ENCODE data around the gene SLITRK3.

- TF ChIP-seq CTCF (IDR thresholded peaks at IDR 0.05) (no peak), POLR2A (IDR thresholded peaks at IDR 0.05) (no peak)
Measured at GRCh38 chr3:165144271-165144670, 51.9 kb downstream of the SLITRK3 start.
